Thyroid gland (tissue), 4 donors: ENCODE measurements around the gene TSPAN4. TPM values are rescaled to one million over a fixed set of nuclear protein-coding genes. Genes with fewer than 3 reads are reported as not detected.

ENCODE experiments used
- DNase-seq, 2 donors: peaks; one replicate each; pipeline ENCODE4 v3.0.0-alpha.2; 2019
- H3K27ac ChIP-seq, 3 donors: fragments of 200-600 bp; sonication (generic); 1 replicate in 2 of 3; 2 replicates in 1 of 3; pipeline ENCODE4 v1.5.1; 2016 to 2019; ENCODE audit warnings: mild to moderate bottlenecking in 1 of 3, moderate library complexity in 1 of 3
- H3K27me3 ChIP-seq: fragments of 200-600 bp; sonication (generic); one replicate; pipeline ENCODE4 v1.5.1; 2019
- H3K36me3 ChIP-seq, 2 donors: fragments of 200-600 bp; sonication (generic); one replicate each; pipeline ENCODE4 v1.5.1; 2016 to 2019
- H3K4me1 ChIP-seq, 2 donors: fragments of 200-600 bp; sonication (generic); one replicate each; pipeline ENCODE4 v1.5.1; 2017 to 2019
- H3K4me3 ChIP-seq, 3 donors: fragments of 200-600 bp; sonication (generic); replicated peaks in 1 of 3; 1 replicate in 2 of 3; 2 replicates in 1 of 3; pipeline ENCODE4 v1.5.1; 2016; ENCODE audit warnings: mild to moderate bottlenecking in 1 of 3
- H3K9me3 ChIP-seq: fragments of 200-600 bp; sonication (generic); one replicate; pipeline ENCODE4 v1.5.1; 2017
- CTCF ChIP-seq, 6 experiments: fragments of 200-600 bp in 3 of 6; fragments of 450-650 bp in 3 of 6; sonication (generic) in 3 of 6; IDR thresholded peaks; one replicate each; pipeline ENCODE4 v1.5.1; 2016 to 2019; ENCODE audit warnings: antibody characterized with exemption in 6 of 6, mild to moderate bottlenecking in 2 of 6, inconsistent platforms in 1 of 6, moderate library complexity in 1 of 6
- POLR2A ChIP-seq, 2 donors: fragments of 450-650 bp; IDR thresholded peaks; one replicate each; pipeline ENCODE4 v1.6.1; 2017; ENCODE audit warnings: antibody characterized with exemption in 2 of 2, mild to moderate bottlenecking in 2 of 2, moderate library complexity in 1 of 2
- WGBS, 2 donors: methylation state at CpG; one replicate each; pipeline ENCODE4 v1.1.5; 2017; 5-methylcytosine and 5-hydroxymethylcytosine counted together
- intact Hi-C: fragments of 100-400 bp; cut with DNase I; formaldehyde crosslinking; loops from one replicate; pipeline ENCODE4 v1.15.1; 2023
- total RNA-seq, 4 donors: library from RNA; depleted of rRNA; stranded (reverse); fragments of >200 nt; gene quantifications; one replicate each; pipeline ENCODE4 v1.2.3, GENCODE V29; 2016

Gene TSPAN4
- total RNA-seq, 4 donors from 2014 or later, result 86.1 to 127 (median 107) TPM

GRCh38 chr11:869399-870126 lies 26.9 kb downstream of the TSPAN4 start:
- DNase-seq, result no peak
- no peak overlapping the region for H3K4me3 ChIP-seq
- 83 to 90% methylated on average over 4 to 14 of the region's 25 CpGs for WGBS, 2 donors
- no peaks in the 10 kb centered on the region for H3K9me3 ChIP-seq
- H3K27ac ChIP-seq, result no peak overlapping the region
- peaks cover under 1 to 12% of the 10 kb centered on the region in 2 donors for H3K36me3 ChIP-seq
- TF ChIP-seq POLR2A (IDR thresholded peaks at IDR 0.05) (no peak), CTCF (IDR thresholded peaks at IDR 0.05) (no peak)
- no peaks in the 10 kb centered on the region for H3K27me3 ChIP-seq
- H3K4me1 ChIP-seq, result no peaks in the 10 kb centered on the region
- intact Hi-C loops, result no loop called here

- intact Hi-C loops, result no loop called here
- DNase-seq, result no peak
- H3K27ac ChIP-seq, result no peak overlapping the region
- H3K4me3 ChIP-seq, result no peak overlapping the region
- 81 to 92% methylated on average over 4 to 6 of the region's 8 CpGs for WGBS, 2 donors
- H3K27me3 ChIP-seq, result no peaks in the 10 kb centered on the region
- peak in 1 of 6 experiments; percentile 8 for TF ChIP-seq CTCF (IDR thresholded peaks at IDR 0.05)
- no peak for TF ChIP-seq POLR2A (IDR thresholded peaks at IDR 0.05)
- H3K4me1 ChIP-seq, result no peaks in the 10 kb centered on the region
- no peaks in the 10 kb centered on the region for H3K9me3 ChIP-seq
- peaks cover 0 to 9% of the 10 kb centered on the region in 2 donors for H3K36me3 ChIP-seq
These were observed 27.4 kb downstream of the TSPAN4 start for GRCh38 chr11:870127-870413.

GRCh38 chr11:870418-870817 lies 27.8 kb downstream of the TSPAN4 start:
- WGBS, 2 donors, result 72 to 93% methylated on average over 3 to 5 of the region's 8 CpGs
- no peak for DNase-seq
- TF ChIP-seq CTCF (IDR thresholded peaks at IDR 0.05) (no peak), POLR2A (IDR thresholded peaks at IDR 0.05) (no peak)

GRCh38 chr11:871472-871871 lies 28.8 kb downstream of the TSPAN4 start:
- Histone ChIP-seq H3K27me3 (no peaks in the 10 kb centered on the region), H3K9me3 (no peaks in the 10 kb centered on the region), H3K4me3 (no peak overlapping the region), H3K4me1 (no peaks in the 10 kb centered on the region), H3K27ac (no peak overlapping the region), H3K36me3 (no peaks in the 10 kb centered on the region)
- DNase-seq, result no peak
- 82 to 85% methylated on average over 7 to 9 of the region's 9 CpGs for WGBS, 2 donors
- TF ChIP-seq POLR2A (IDR thresholded peaks at IDR 0.05) (no peak), CTCF (IDR thresholded peaks at IDR 0.05) (no peak)
- intact Hi-C loops, result no loop called here

More at GRCh38 chr11:870418-870817, 27.8 kb downstream of the TSPAN4 start:
- H3K27ac ChIP-seq, result no peak overlapping the region
- H3K9me3 ChIP-seq, result no peaks in the 10 kb centered on the region
- intact Hi-C loops, result no loop called here
- no peak overlapping the region for H3K4me3 ChIP-seq
- peaks cover 0 to 6% of the 10 kb centered on the region in 2 donors for H3K36me3 ChIP-seq
- no peaks in the 10 kb centered on the region for H3K4me1 ChIP-seq
- no peaks in the 10 kb centered on the region for H3K27me3 ChIP-seq

- Histone ChIP-seq H3K27ac (no peak overlapping the region), H3K27me3 (no peaks in the 10 kb centered on the region), H3K4me1 (no peaks in the 10 kb centered on the region), H3K4me3 (no peak overlapping the region), H3K9me3 (no peaks in the 10 kb centered on the region), H3K36me3 (no peaks in the 10 kb centered on the region)
- TF ChIP-seq CTCF (IDR thresholded peaks at IDR 0.05), result no peak
- TF ChIP-seq POLR2A (IDR thresholded peaks at IDR 0.05), result no peak
- 91 to 95% methylated on average over 6 to 8 of the region's 9 CpGs for WGBS, 2 donors
- intact Hi-C loops, result no loop called here
- no peak for DNase-seq
These were observed 30.1 kb downstream of the TSPAN4 start for GRCh38 chr11:872799-873198.
